A673 (cell line): ENCODE data around the gene MYD88. TPM values are rescaled to one million over a fixed set of nuclear protein-coding genes. Genes with fewer than 3 reads are reported as not detected.

Experiments
- BruUV-seq: library from RNA; stranded (reverse); fragments of 400-500 nt; replicated peaks from 2 replicates; lab custom pipeline; 2021; lab: Mats Ljungman, UMichigan
- CTCF ChIA-PET: fragments of 300-600 bp; sonication (Branson Sonifier 250); formaldehyde crosslinking; loops from one replicate; lab custom pipeline; 2022; ENCODE audit warnings: antibody characterized with exemption; lab: Charles Lee
- POLR2A ChIA-PET: fragments of 300-600 bp; sonication (Branson Sonifier 250); formaldehyde crosslinking; loops from one replicate; lab custom pipeline; 2022; ENCODE audit warnings: antibody characterized with exemption; ENCODE audit not compliant: low non-redundant PET; lab: Charles Lee
- DNase-seq: peaks from one replicate; pipeline ENCODE4 v3.0.0-alpha.2; 2015; ENCODE audit warnings: low spot score
- H3K27ac ChIP-seq: fragments of 200-600 bp; sonication (generic); 2 replicates; pipeline ENCODE4 v1.5.1; 2016; ENCODE audit warnings: mixed run types, low read depth, mild to moderate bottlenecking, mixed read lengths, antibody characterized with exemption, low read length; ENCODE audit not compliant: poor library complexity, severe bottlenecking
- H3K27me3 ChIP-seq: fragments of 200-600 bp; sonication (generic); replicated peaks from 2 replicates; pipeline ENCODE4 v1.6.1; 2017; ENCODE audit warnings: mixed run types, low read depth, mild to moderate bottlenecking, mixed read lengths, antibody characterized with exemption, low read length; ENCODE audit not compliant: insufficient read depth, poor library complexity
- H3K36me3 ChIP-seq: fragments of 200-600 bp; sonication (generic); 2 replicates; pipeline ENCODE4 v1.6.1; 2016; ENCODE audit warnings: mixed run types, mild to moderate bottlenecking, mixed read lengths, antibody characterized with exemption, low read length; ENCODE audit not compliant: insufficient read depth, poor library complexity, severe bottlenecking
- H3K4me1 ChIP-seq: fragments of 200-600 bp; sonication (generic); 2 replicates; pipeline ENCODE4 v1.6.1; 2017; ENCODE audit warnings: mixed run types, mild to moderate bottlenecking, mixed read lengths, antibody characterized with exemption, low read length; ENCODE audit not compliant: insufficient read depth, poor library complexity, severe bottlenecking
- H3K4me3 ChIP-seq: fragments of 200-600 bp; sonication (generic); 2 replicates; pipeline ENCODE4 v1.5.1; 2016; ENCODE audit warnings: low read depth, mixed run types, mild to moderate bottlenecking, mixed read lengths, low read length; ENCODE audit not compliant: poor library complexity, severe bottlenecking
- H3K9me3 ChIP-seq: fragments of 200-600 bp; sonication (generic); 2 replicates; pipeline ENCODE4 v1.6.1; 2016; ENCODE audit warnings: mixed run types, low read depth, mild to moderate bottlenecking, mixed read lengths, antibody characterized with exemption, low read length; ENCODE audit not compliant: poor library complexity, severe bottlenecking
- EZH2 ChIP-seq: fragments of 200-600 bp; sonication (generic); IDR thresholded peaks from 2 replicates; pipeline ENCODE4 v1.6.1; 2017; ENCODE audit warnings: borderline replicate concordance, low read depth, mild to moderate bottlenecking, mixed read lengths, antibody characterized with exemption, low read length; ENCODE audit not compliant: poor library complexity, severe bottlenecking
- intact Hi-C: fragments of 100-400 bp; cut with micrococcal nuclease; formaldehyde crosslinking; loops from one replicate; pipeline ENCODE4 v1.10.0; 2022; ENCODE audit not compliant: unreplicated experiment
- total RNA-seq: library from RNA; stranded (reverse); gene quantifications from 2 replicates; pipeline ENCODE4 v1.2.3, GENCODE V29; 2021
- TF ChIP-seq, protein P1 (sequence below): fragments of 300-800, 200-600 bp; sonication (generic); conservative IDR thresholded peaks from 2 replicates; pipeline ENCODE4 v1.5.1; 2017; ENCODE audit warnings: low read depth, mild to moderate bottlenecking, antibody characterized with exemption, low read length, moderate library complexity, mixed read lengths

MYD88 gene
- total RNA-seq, 1 experiment from 2014 or later = 11.9 TPM

GRCh38 chr3:38155825-38156224, 17.4 kb downstream of the MYD88 start:
- Histone ChIP-seq H3K4me3 (no peak overlapping the region), H3K27ac (no peak overlapping the region), H3K4me1 (no peaks in the 10 kb centered on the region), H3K27me3 (no peaks in the 10 kb centered on the region), H3K36me3 (no peaks in the 10 kb centered on the region), H3K9me3 (no peaks in the 10 kb centered on the region)
- ChIA-PET POLR2A (no interaction called here), CTCF (no interaction called here)
- TF ChIP-seq, protein P1, sequence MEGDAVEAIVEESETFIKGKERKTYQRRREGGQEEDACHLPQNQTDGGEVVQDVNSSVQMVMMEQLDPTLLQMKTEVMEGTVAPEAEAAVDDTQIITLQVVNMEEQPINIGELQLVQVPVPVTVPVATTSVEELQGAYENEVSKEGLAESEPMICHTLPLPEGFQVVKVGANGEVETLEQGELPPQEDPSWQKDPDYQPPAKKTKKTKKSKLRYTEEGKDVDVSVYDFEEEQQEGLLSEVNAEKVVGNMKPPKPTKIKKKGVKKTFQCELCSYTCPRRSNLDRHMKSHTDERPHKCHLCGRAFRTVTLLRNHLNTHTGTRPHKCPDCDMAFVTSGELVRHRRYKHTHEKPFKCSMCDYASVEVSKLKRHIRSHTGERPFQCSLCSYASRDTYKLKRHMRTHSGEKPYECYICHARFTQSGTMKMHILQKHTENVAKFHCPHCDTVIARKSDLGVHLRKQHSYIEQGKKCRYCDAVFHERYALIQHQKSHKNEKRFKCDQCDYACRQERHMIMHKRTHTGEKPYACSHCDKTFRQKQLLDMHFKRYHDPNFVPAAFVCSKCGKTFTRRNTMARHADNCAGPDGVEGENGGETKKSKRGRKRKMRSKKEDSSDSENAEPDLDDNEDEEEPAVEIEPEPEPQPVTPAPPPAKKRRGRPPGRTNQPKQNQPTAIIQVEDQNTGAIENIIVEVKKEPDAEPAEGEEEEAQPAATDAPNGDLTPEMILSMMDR = no peak
- no peak for TF ChIP-seq EZH2
- no TSS peak for BruUV-seq
- no peak for DNase-seq
- intact Hi-C loops = no loop called here

GRCh38 chr3:38157117-38157516, 18.7 kb downstream of the MYD88 start:
- Histone ChIP-seq H3K4me1 (no peaks in the 10 kb centered on the region), H3K36me3 (no peaks in the 10 kb centered on the region), H3K4me3 (no peak overlapping the region), H3K9me3 (no peaks in the 10 kb centered on the region), H3K27ac (no peak overlapping the region), H3K27me3 (no peaks in the 10 kb centered on the region)
- DNase-seq = no peak
- ChIA-PET POLR2A (no interaction called here), CTCF (interaction anchor here (0.7 kb wide), 1 partner anchor 105 kb away, joined by 3 read pairs; no protein-coding TSS in a partner anchor)
- intact Hi-C loops = no loop called here
- TF ChIP-seq EZH2 = no peak
- TF ChIP-seq, protein P1 = no peak
- no TSS peak for BruUV-seq

GRCh38 chr3:38157595-38157994, 19.1 kb downstream of the MYD88 start:
- H3K4me1 ChIP-seq = no peaks in the 10 kb centered on the region
- H3K27me3 ChIP-seq = no peaks in the 10 kb centered on the region
- intact Hi-C loops = no loop called here
- ChIA-PET CTCF (interaction anchor here (0.7 kb wide), 1 partner anchor 105 kb away, joined by 3 read pairs; no protein-coding TSS in a partner anchor), POLR2A (no interaction called here)
- H3K9me3 ChIP-seq = no peaks in the 10 kb centered on the region
- no peak for DNase-seq
- no peak for TF ChIP-seq EZH2
- TF ChIP-seq, protein P1 = no peak
- BruUV-seq = no TSS peak
- no peak overlapping the region for H3K27ac ChIP-seq
- H3K36me3 ChIP-seq = no peaks in the 10 kb centered on the region
- no peak overlapping the region for H3K4me3 ChIP-seq
